Loucy (cell line): ENCODE results near the gene PLA2G15.

Source experiments
- H2AFZ ChIP-seq: fragments of 200-600 bp; sonication (generic); 2 replicates; pipeline ENCODE4 v1.6.0; 2016; ENCODE audit warnings: antibody characterized with exemption, mild to moderate bottlenecking, low read length, moderate library complexity
- H3F3A ChIP-seq: fragments of 200-600 bp; 2 replicates; pipeline ENCODE4 v1.6.0; 2016; ENCODE audit warnings: antibody characterized with exemption, low read depth, mild to moderate bottlenecking
- H3K27me3 ChIP-seq: fragments of 200-600 bp; sonication (generic); 2 replicates; pipeline ENCODE4 v1.6.1; 2014; ENCODE audit warnings: low read length, mild to moderate bottlenecking; ENCODE audit not compliant: insufficient read depth, poor library complexity, severe bottlenecking
- H3K36me3 ChIP-seq: fragments of 200-600 bp; sonication (generic); 2 replicates; pipeline ENCODE4 v1.6.1; 2016; ENCODE audit warnings: low read length; ENCODE audit not compliant: insufficient read depth
- H3K4me1 ChIP-seq: fragments of 200-600 bp; sonication (generic); 2 replicates; pipeline ENCODE4 v1.5.1; 2014; ENCODE audit warnings: low read length, mild to moderate bottlenecking; ENCODE audit not compliant: insufficient read depth, poor library complexity, severe bottlenecking
- H3K4me2 ChIP-seq: fragments of 200-600 bp; sonication (generic); 2 replicates; pipeline ENCODE4 v1.6.0; 2014; ENCODE audit warnings: antibody characterized with exemption, low read length, low read depth, mild to moderate bottlenecking; ENCODE audit not compliant: poor library complexity, severe bottlenecking
- H3K4me3 ChIP-seq: fragments of 200-600 bp; sonication (generic); 2 replicates; pipeline ENCODE4 v1.5.1; 2014; ENCODE audit warnings: low read length, mild to moderate bottlenecking, mixed read lengths; ENCODE audit not compliant: poor library complexity, severe bottlenecking
- H3K79me2 ChIP-seq: fragments of 200-600 bp; sonication (generic); 2 replicates; pipeline ENCODE4 v1.6.1; 2014; ENCODE audit warnings: low read length; ENCODE audit not compliant: insufficient read depth
- H3K9ac ChIP-seq: fragments of 200-600 bp; sonication (generic); 2 replicates; pipeline ENCODE4 v1.6.0; 2014; ENCODE audit warnings: mild to moderate bottlenecking, low read depth, low read length, moderate library complexity; ENCODE audit not compliant: poor library complexity, severe bottlenecking
- H3K9me2 ChIP-seq: fragments of 200-600 bp; sonication (generic); replicated peaks from 2 replicates; pipeline ENCODE4 v1.6.1; 2016; ENCODE audit warnings: low read depth, low read length, mixed read lengths
- H3K9me3 ChIP-seq: fragments of 200-600 bp; sonication (generic); 2 replicates; pipeline ENCODE4 v1.6.1; 2014; ENCODE audit warnings: mild to moderate bottlenecking, antibody characterized with exemption, low read length, low read depth; ENCODE audit not compliant: insufficient read depth
- H4K20me1 ChIP-seq: fragments of 200-600 bp; sonication (generic); 2 replicates; pipeline ENCODE4 v1.6.0; 2014; ENCODE audit warnings: antibody characterized with exemption, low read length, mild to moderate bottlenecking; ENCODE audit not compliant: insufficient read depth, poor library complexity, severe bottlenecking
- EZH2phosphoT487 ChIP-seq: fragments of 200-600 bp; IDR thresholded peaks from 2 replicates; pipeline ENCODE4 v1.6.1; 2018; ENCODE audit warnings: antibody characterized with exemption, mild to moderate bottlenecking, moderate library complexity, borderline replicate concordance
- TF ChIP-seq, protein P1 (sequence below): fragments of 200-600 bp; sonication (generic); conservative IDR thresholded peaks from 2 replicates; pipeline ENCODE4 v1.5.1; 2014; ENCODE audit warnings: mild to moderate bottlenecking, antibody characterized with exemption, low read length

Gene PLA2G15

GRCh38 chr16:68296291-68296690 is 51.1 kb downstream of the PLA2G15 start:
- no peaks in the 10 kb centered on the region for H4K20me1 ChIP-seq
- no peak overlapping the region for H3K9ac ChIP-seq
- no peak overlapping the region for H3K4me2 ChIP-seq
- peaks cover 2% of the 10 kb centered on the region for H3K4me1 ChIP-seq
- H3F3A ChIP-seq: no peaks in the 10 kb centered on the region
- peaks cover 12% of the 10 kb centered on the region; the same call in 1 of the 2 replicates for H3K79me2 ChIP-seq
- H3K4me3 ChIP-seq: no peak overlapping the region
- TF ChIP-seq EZH2phosphoT487: no peak
- TF ChIP-seq, protein P1, sequence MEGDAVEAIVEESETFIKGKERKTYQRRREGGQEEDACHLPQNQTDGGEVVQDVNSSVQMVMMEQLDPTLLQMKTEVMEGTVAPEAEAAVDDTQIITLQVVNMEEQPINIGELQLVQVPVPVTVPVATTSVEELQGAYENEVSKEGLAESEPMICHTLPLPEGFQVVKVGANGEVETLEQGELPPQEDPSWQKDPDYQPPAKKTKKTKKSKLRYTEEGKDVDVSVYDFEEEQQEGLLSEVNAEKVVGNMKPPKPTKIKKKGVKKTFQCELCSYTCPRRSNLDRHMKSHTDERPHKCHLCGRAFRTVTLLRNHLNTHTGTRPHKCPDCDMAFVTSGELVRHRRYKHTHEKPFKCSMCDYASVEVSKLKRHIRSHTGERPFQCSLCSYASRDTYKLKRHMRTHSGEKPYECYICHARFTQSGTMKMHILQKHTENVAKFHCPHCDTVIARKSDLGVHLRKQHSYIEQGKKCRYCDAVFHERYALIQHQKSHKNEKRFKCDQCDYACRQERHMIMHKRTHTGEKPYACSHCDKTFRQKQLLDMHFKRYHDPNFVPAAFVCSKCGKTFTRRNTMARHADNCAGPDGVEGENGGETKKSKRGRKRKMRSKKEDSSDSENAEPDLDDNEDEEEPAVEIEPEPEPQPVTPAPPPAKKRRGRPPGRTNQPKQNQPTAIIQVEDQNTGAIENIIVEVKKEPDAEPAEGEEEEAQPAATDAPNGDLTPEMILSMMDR: no peak
- no peak overlapping the region for H2AFZ ChIP-seq
- H3K9me3 ChIP-seq: no peaks in the 10 kb centered on the region
- H3K27me3 ChIP-seq: no peaks in the 10 kb centered on the region
- H3K9me2 ChIP-seq: no peaks in the 10 kb centered on the region
- peaks cover 94% of the 10 kb centered on the region; the same call in 1 of the 2 replicates for H3K36me3 ChIP-seq

GRCh38 chr16:68296693-68297092 is 51.5 kb downstream of the PLA2G15 start:
- no peak overlapping the region for H2AFZ ChIP-seq
- no peak overlapping the region for H3K4me3 ChIP-seq
- H3F3A ChIP-seq: no peaks in the 10 kb centered on the region
- H3K27me3 ChIP-seq: no peaks in the 10 kb centered on the region
- H3K4me2 ChIP-seq: no peak overlapping the region
- no peaks in the 10 kb centered on the region for H3K9me3 ChIP-seq
- H3K36me3 ChIP-seq: peaks cover 93% of the 10 kb centered on the region; the same call in 1 of the 2 replicates
- no peak overlapping the region for H3K9ac ChIP-seq
- TF ChIP-seq, protein P1: no peak
- TF ChIP-seq EZH2phosphoT487: no peak
- H3K79me2 ChIP-seq: peaks cover 8% of the 10 kb centered on the region; the same call in 1 of the 2 replicates
- H3K9me2 ChIP-seq: no peaks in the 10 kb centered on the region
- no peaks in the 10 kb centered on the region for H4K20me1 ChIP-seq
- no peaks in the 10 kb centered on the region for H3K4me1 ChIP-seq

DNA sequence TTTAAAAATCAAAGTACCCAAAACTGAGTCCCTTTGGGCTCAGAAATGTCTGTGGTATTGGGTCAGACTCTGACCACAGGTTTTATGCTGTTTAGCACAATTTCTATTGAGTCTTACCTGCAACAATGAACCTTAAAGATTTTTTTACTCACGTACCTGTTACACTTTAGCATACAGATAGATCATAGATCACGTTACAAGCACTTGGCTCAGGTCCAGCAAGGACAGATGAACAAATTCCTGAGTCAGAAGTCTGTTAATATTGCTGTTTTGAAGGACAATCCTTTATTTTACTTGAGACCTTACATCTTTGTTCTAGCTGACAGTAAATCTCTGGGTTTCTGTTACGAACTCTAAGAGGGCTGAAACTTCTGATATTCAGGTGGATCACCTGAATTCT is 52.7 kb downstream of the PLA2G15 start:
- no peaks in the 10 kb centered on the region for H3K4me1 ChIP-seq
- H2AFZ ChIP-seq: no peak overlapping the region
- H3K4me2 ChIP-seq: no peak overlapping the region
- H3K27me3 ChIP-seq: no peaks in the 10 kb centered on the region
- H3K9me2 ChIP-seq: no peaks in the 10 kb centered on the region
- TF ChIP-seq EZH2phosphoT487: no peak
- TF ChIP-seq, protein P1: no peak
- no peaks in the 10 kb centered on the region for H3F3A ChIP-seq
- no peak overlapping the region for H3K4me3 ChIP-seq
- H4K20me1 ChIP-seq: no peaks in the 10 kb centered on the region
- peaks cover 93% of the 10 kb centered on the region for H3K36me3 ChIP-seq
- H3K79me2 ChIP-seq: peaks cover 1% of the 10 kb centered on the region; the same call in 1 of the 2 replicates
- no peak overlapping the region for H3K9ac ChIP-seq
- H3K9me3 ChIP-seq: no peaks in the 10 kb centered on the region
